Dermis lymphatic vessel endothelial cell (primary cell): ENCODE results near the gene E2F4. TPM values are rescaled to one million over a fixed set of nuclear protein-coding genes. Genes with fewer than 3 reads are reported as not detected.

Experiments
- total RNA-seq: library from RNA; depleted of rRNA; stranded (reverse); fragments of >200 nt; gene quantifications from 2 replicates; pipeline ENCODE4 v1.2.1, GENCODE V29; 2014

Gene E2F4
- 46.4 and 62.6 TPM in 2 replicates for total RNA-seq

GRCh38 chr16:67191995-67192681 lies at the start of gene E2F4:
Gene E2F4 (plus strand): TSS chr16:67192155. CDS start chr16:67192228, 73 bp downstream.

GRCh38 chr16:67150833-67151396 lies 41.0 kb upstream of the E2F4 start, which contains the start of gene B3GNT9:
Gene B3GNT9 (minus strand): TSS chr16:67150998. CDS start chr16:67150485, 513 bp downstream.

GRCh38 chr16:67164599-67165061 lies 27.3 kb upstream of the E2F4 start, which contains the start of gene HSF4:
Gene HSF4 (plus strand): TSS chr16:67164745. CDS start chr16:67164812, 67 bp downstream.

GRCh38 chr16:67170168-67170948 lies 21.6 kb upstream of the E2F4 start, which contains the start of gene NOL3:
Gene NOL3 (plus strand): TSS chr16:67170538.

GRCh38 chr16:67183627-67184452 lies 8.1 kb upstream of the E2F4 start, which contains the start of gene MATCAP1:
Gene MATCAP1 (minus strand): TSS chr16:67183963. CDS start chr16:67180610, 3,353 bp downstream.

GRCh38 chr16:67190041-67190440 lies 1.9 kb upstream of the E2F4 start, which contains the start of gene EXOC3L1:
Gene EXOC3L1 (minus strand): TSS chr16:67190136. CDS start chr16:67189676, 460 bp downstream.

GRCh38 chr16:67199011-67199807 lies 7.3 kb downstream of the E2F4 start, which contains the start of gene ELMO3:
Gene ELMO3 (plus strand): TSS chr16:67199131. CDS start chr16:67199327, 196 bp downstream.

GRCh38 chr16:67226804-67227566 lies 35.0 kb downstream of the E2F4 start, which contains the start of gene TMEM208:
Gene TMEM208 (plus strand): TSS chr16:67227130. CDS start chr16:67227219, 89 bp downstream.

GRCh38 chr16:67247192-67248072 lies 55.5 kb downstream of the E2F4 start, which contains the start of gene FHOD1:
Gene FHOD1 (minus strand): TSS chr16:67247481. CDS start chr16:67247410, 71 bp downstream.

Other genes with a start within 250 kb of the E2F4 start
- under 0.01 TPM in 1 of 2 replicates, not detected in the other for gene CES3, start 230.9 kb upstream of the E2F4 start, total RNA-seq
- gene CES4A, start 203.6 kb upstream of the E2F4 start, total RNA-seq = 0.60 and 2.0 TPM in 2 replicates
- gene CBFB, start 163.0 kb upstream of the E2F4 start, total RNA-seq = 47.6 and 71.9 TPM in 2 replicates
- gene PHAF1, start 82.2 kb upstream of the E2F4 start, total RNA-seq = 10.0 and 11.8 TPM in 2 replicates
- gene B3GNT9, start 41.2 kb upstream of the E2F4 start, total RNA-seq = 4.0 and 8.0 TPM in 2 replicates
- gene TRADD, start 32.2 kb upstream of the E2F4 start, total RNA-seq = 14.0 and 20.4 TPM in 2 replicates
- 5.6 and 6.1 TPM in 2 replicates for gene FBXL8, start 32.2 kb upstream of the E2F4 start, total RNA-seq
- 0.54 and 1.1 TPM in 2 replicates for gene HSF4, start 27.4 kb upstream of the E2F4 start, total RNA-seq
- 4.0 and 4.9 TPM in 2 replicates for gene NOL3, start 21.6 kb upstream of the E2F4 start, total RNA-seq
- gene MATCAP1, start 8.2 kb upstream of the E2F4 start, total RNA-seq = 4.6 and 8.7 TPM in 2 replicates
- 47.2 and 80.1 TPM in 2 replicates for gene EXOC3L1, start 2.0 kb upstream of the E2F4 start, total RNA-seq
- 0.65 and 0.86 TPM in 2 replicates for gene ELMO3, start 7.0 kb downstream of the E2F4 start, total RNA-seq
- 25.7 and 27.7 TPM in 2 replicates for gene TMEM208, start 35.0 kb downstream of the E2F4 start, total RNA-seq
- gene FHOD1, start 55.3 kb downstream of the E2F4 start, total RNA-seq = 11.9 and 14.4 TPM in 2 replicates
- gene SLC9A5, start 56.8 kb downstream of the E2F4 start, total RNA-seq = 0.33 and 0.34 TPM in 2 replicates
- gene PLEKHG4, start 87.4 kb downstream of the E2F4 start, total RNA-seq = 7.5 and 9.8 TPM in 2 replicates
- not detected in 2 replicates for gene KCTD19, start 134.6 kb downstream of the E2F4 start, total RNA-seq
- gene LRRC36, start 134.7 kb downstream of the E2F4 start, total RNA-seq = 0.11 TPM in 1 of 2 replicates, not detected in the other
- gene TPPP3, start 201.3 kb downstream of the E2F4 start, total RNA-seq = 0.09 and 0.11 TPM in 2 replicates
- 4.2 and 6.0 TPM in 2 replicates for gene ZDHHC1, start 224.3 kb downstream of the E2F4 start, total RNA-seq
- gene HSD11B2, start 239.0 kb downstream of the E2F4 start, total RNA-seq = 0.09 TPM in 1 of 2 replicates, not detected in the other